NT2/D1 (cell line): ENCODE measurements around the gene CEMIP.
A peak's percentile ranks its signal among the peaks of the same experiment; 100 is the strongest.

Experiments
- DNase-seq: peaks from one replicate; pipeline ENCODE4 v3.0.0-alpha.2; 2011; ENCODE audit warnings: low read depth, low spot score
- H3K27me3 ChIP-seq: 2 replicates; pipeline ENCODE4 v1.6.0; 2011; ENCODE audit warnings: mild to moderate bottlenecking; ENCODE audit not compliant: insufficient read length, insufficient read depth
- H3K36me3 ChIP-seq: 2 replicates; pipeline ENCODE4 v1.6.1; 2011; ENCODE audit warnings: mild to moderate bottlenecking, low read length, mixed read lengths; ENCODE audit not compliant: insufficient read depth, insufficient read length
- H3K4me1 ChIP-seq: 2 replicates; pipeline ENCODE4 v1.5.1; 2011; ENCODE audit not compliant: insufficient read depth, insufficient read length
- H3K4me3 ChIP-seq: 2 replicates; pipeline ENCODE4 v1.5.1; 2011; ENCODE audit warnings: low read depth; ENCODE audit not compliant: insufficient read length
- H3K9ac ChIP-seq: 2 replicates; pipeline ENCODE4 v1.6.0; 2011; ENCODE audit warnings: low read depth; ENCODE audit not compliant: insufficient read length
- H3K9me3 ChIP-seq: 2 replicates; pipeline ENCODE4 v1.5.1; 2011; ENCODE audit warnings: mild to moderate bottlenecking, low read length; ENCODE audit not compliant: insufficient read depth
- SUZ12 ChIP-seq: IDR thresholded peaks from 2 replicates; pipeline ENCODE4 v1.6.1; 2011; ENCODE audit not compliant: insufficient read length, insufficient read depth; ENCODE audit errors: extremely low read depth
- YY1 ChIP-seq: IDR thresholded peaks from 2 replicates; pipeline ENCODE4 v1.6.1; 2011; ENCODE audit not compliant: insufficient read length, insufficient read depth
- ZNF274 ChIP-seq: IDR thresholded peaks from 2 replicates; pipeline ENCODE4 v1.6.1; 2011; ENCODE audit warnings: mild to moderate bottlenecking, low read depth, low read length

Gene CEMIP

DNA sequence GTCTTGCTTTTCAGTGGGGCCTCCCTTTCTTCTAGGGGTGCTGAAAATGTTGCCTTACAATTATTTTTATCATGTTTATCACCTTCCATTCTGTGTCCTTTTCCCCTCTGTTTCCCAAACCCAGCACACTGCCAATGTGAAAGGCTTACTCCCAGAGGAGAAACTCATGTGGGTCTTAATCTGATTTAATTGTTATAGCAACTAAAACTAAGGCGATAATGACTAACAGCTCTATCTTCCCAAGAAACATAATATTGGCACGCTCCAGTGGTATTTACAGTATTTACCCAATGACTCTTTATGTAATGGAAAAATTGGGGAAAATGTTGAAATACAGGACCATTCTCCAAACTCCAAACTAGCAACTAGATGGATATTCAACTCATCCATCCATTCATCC, 152.0 kb downstream of the CEMIP start:
- TF ChIP-seq ZNF274 (no peak), YY1 (no peak), SUZ12 (no peak)
- no peaks in the 10 kb centered on the region for H3K9me3 ChIP-seq
- peaks cover 4% of the 10 kb centered on the region for H3K4me1 ChIP-seq
- no peak overlapping the region for H3K9ac ChIP-seq
- no peaks in the 10 kb centered on the region for H3K27me3 ChIP-seq
- DNase-seq, result no peak
- H3K36me3 ChIP-seq, result no peaks in the 10 kb centered on the region
- H3K4me3 ChIP-seq, result no peak overlapping the region

DNA sequence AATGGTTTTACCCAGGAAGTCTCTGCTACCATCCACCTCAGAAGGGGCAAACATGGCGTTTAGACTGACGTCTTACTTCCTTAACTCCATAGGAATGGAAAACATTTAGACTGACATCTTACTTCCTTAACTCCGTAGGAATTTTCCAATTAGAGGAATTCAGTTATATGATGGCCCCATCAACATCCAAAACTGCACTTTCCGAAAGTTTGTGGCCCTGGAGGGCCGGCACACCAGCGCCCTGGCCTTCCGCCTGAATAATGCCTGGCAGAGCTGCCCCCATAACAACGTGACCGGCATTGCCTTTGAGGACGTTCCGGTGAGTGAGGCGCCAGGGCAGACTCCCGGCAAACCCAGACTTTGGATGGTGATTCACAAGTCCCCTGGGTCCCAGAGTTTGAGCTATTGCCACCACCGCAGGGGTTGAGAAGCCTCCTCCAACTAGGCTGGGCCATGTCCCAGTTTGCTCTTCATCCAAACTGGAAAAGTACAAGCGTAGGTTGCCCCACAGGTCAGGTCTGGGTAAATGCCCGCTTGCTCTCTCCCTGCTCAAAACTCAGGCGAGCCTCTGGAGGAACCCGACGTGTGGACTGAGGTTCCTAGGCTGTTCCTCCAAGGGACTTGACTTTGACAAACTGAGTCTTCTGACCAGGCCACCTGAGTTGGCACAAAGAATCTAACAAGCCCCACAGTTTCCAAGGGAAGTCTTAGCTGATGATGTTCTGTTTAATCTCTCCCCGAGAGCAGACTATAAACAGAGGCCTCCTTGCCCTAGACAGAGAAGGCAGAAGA, 152.7 kb downstream of the CEMIP start:
- TF ChIP-seq SUZ12, result no peak
- no peak for TF ChIP-seq ZNF274
- no peak for TF ChIP-seq YY1
- no peak for DNase-seq
- peaks cover 4% of the 10 kb centered on the region for H3K4me1 ChIP-seq
- peaks cover 4% of the 10 kb centered on the region for H3K36me3 ChIP-seq
- no peak overlapping the region for H3K4me3 ChIP-seq
- no peaks in the 10 kb centered on the region for H3K9me3 ChIP-seq
- H3K9ac ChIP-seq, result no peak overlapping the region
- no peaks in the 10 kb centered on the region for H3K27me3 ChIP-seq

DNA sequence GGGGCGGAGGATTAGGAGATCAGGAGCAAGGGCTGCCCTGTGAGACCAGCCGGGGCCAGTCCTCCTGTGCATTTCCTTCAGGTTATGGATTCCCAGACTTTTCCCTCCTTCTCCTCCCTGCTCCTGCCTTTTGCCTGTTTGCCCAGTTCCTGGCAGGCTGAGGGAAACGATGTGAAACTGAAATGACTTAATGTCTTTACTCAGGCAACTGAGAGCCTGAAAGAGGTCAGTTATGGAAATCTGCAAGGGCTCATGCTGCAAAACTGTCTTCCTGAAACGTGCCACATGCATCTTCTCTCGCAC, 153.3 kb downstream of the CEMIP start:
- Histone ChIP-seq H3K36me3 (peaks cover 5% of the 10 kb centered on the region), H3K4me3 (no peak overlapping the region), H3K4me1 (peaks cover 4% of the 10 kb centered on the region), H3K9me3 (no peaks in the 10 kb centered on the region), H3K27me3 (no peaks in the 10 kb centered on the region), H3K9ac (no peak overlapping the region)
- no peak for TF ChIP-seq YY1
- no peak for TF ChIP-seq SUZ12
- no peak for DNase-seq

DNA sequence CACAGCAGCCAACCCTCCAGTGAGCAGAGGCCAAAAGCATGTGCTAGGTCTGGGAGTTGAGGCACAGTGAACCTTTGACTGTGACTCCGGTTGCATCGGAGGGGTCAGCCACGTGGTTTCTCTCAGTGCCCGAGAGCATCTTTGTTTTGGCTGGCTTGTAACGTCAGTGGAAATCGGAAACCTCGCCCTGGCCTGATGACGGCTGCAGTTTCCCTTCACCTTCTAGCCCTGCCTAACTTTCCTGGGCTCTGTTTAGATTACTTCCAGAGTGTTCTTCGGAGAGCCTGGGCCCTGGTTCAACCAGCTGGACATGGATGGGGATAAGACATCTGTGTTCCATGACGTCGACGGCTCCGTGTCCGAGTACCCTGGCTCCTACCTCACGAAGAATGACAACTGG, 153.8 kb downstream of the CEMIP start:
- H3K27me3 ChIP-seq, result no peaks in the 10 kb centered on the region
- H3K9me3 ChIP-seq, result no peaks in the 10 kb centered on the region
- no peak for TF ChIP-seq SUZ12
- TF ChIP-seq ZNF274, result no peak
- no peak for TF ChIP-seq YY1
- H3K4me1 ChIP-seq, result peaks cover 4% of the 10 kb centered on the region
- no peak overlapping the region for H3K9ac ChIP-seq
- H3K36me3 ChIP-seq, result peaks cover 5% of the 10 kb centered on the region
- no peak overlapping the region for H3K4me3 ChIP-seq
- no peak for DNase-seq

DNA sequence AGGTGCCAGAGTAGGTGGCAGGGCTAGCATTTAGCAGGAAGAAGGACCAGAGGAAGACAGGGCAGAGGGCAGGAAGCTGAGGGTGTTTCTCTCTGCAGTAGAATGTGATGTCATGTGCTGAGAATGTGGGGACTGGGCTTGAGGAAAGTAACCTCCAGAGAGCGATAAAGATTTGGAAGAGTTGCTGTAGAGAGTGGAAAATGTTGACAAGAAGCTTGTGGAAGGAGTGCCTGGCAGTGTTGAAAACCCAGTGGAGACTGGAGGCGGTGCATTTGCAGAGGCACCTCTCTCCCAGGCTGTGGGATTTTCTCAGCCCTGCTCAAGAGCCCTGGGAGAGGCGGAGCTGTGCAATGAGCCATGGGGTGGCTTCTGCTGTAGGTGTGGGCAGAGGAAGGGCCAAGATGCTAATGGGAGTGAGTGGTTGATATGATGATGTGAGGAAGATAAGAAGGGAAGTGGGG, 155.6 kb downstream of the CEMIP start:
- DNase-seq, result peak; percentile 49
- no peaks in the 10 kb centered on the region for H3K9me3 ChIP-seq
- H3K27me3 ChIP-seq, result no peaks in the 10 kb centered on the region
- no peak overlapping the region for H3K9ac ChIP-seq
- H3K4me3 ChIP-seq, result no peak overlapping the region
- H3K4me1 ChIP-seq, result peaks cover 4% of the 10 kb centered on the region
- TF ChIP-seq YY1, result no peak
- no peak for TF ChIP-seq ZNF274
- no peak for TF ChIP-seq SUZ12
- H3K36me3 ChIP-seq, result peaks cover 5% of the 10 kb centered on the region

DNA sequence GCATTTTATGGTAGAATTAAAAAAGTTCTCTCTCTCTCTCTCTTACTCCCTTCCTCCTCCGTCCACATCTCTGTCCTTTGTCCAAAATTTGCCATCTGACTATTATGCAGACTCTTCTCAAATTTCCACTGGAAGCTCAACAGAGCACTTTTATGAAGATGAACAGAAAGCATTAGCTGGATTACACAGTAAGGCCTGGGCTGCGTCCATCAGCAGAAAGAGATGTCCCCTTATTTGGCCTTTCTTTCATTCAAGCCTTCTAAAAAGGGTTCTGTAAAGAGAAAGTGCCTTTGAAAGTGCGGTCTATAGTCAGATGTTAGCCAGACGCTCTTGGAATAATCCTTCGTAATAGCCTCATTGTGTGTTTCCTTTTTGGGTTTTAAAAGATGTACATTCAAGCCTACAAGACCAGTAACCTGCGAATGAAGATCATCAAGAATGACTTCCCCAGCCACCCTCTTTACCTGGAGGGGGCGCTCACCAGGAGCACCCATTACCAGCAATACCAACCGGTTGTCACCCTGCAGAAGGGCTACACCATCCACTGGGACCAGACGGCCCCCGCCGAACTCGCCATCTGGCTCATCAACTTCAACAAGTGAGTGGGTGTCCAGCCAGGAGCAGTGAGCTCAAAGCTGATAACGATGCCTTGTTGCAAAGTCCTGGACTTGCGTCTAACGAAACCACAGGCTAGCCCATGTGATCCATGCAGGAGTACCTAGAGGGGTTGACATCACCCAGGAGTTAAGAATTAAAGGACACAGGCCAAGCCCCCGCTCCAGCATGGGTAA, 157.3 kb downstream of the CEMIP start:
- no peaks in the 10 kb centered on the region for H3K9me3 ChIP-seq
- no peak overlapping the region for H3K9ac ChIP-seq
- H3K36me3 ChIP-seq, result peaks cover 9% of the 10 kb centered on the region
- TF ChIP-seq ZNF274 (no peak), YY1 (no peak), SUZ12 (no peak)
- no peak overlapping the region for H3K4me3 ChIP-seq
- DNase-seq, result no peak
- H3K4me1 ChIP-seq, result peaks cover 4% of the 10 kb centered on the region
- H3K27me3 ChIP-seq, result no peaks in the 10 kb centered on the region

DNA sequence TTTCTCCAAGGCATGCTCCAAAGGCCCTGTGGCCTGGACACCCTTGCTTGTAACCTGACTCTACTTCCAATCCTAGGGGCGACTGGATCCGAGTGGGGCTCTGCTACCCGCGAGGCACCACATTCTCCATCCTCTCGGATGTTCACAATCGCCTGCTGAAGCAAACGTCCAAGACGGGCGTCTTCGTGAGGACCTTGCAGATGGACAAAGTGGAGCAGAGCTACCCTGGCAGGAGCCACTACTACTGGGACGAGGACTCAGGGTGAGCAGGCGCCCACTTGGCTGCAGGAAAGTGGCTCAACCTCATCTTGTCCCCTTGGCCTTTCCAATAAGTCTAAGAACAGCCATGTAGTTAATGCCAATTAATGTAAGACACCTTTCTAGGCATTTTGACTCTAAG, 158.5 kb downstream of the CEMIP start:
- Histone ChIP-seq H3K9me3 (no peaks in the 10 kb centered on the region), H3K27me3 (no peaks in the 10 kb centered on the region), H3K4me3 (no peak overlapping the region), H3K9ac (no peak overlapping the region), H3K36me3 (peaks cover 17% of the 10 kb centered on the region), H3K4me1 (peaks cover 4% of the 10 kb centered on the region)
- no peak for TF ChIP-seq SUZ12
- TF ChIP-seq ZNF274, result no peak
- TF ChIP-seq YY1, result no peak
- no peak for DNase-seq
